Psoas muscle (tissue), 8 donors: ENCODE data around the gene C22orf39. TPM values are rescaled to one million over a fixed set of nuclear protein-coding genes. Genes with fewer than 3 reads are reported as not detected.

Experiments used
- ATAC-seq, 4 donors: fragments of 200-7000 bp; cut with Tn5 transposase; one replicate each; pipeline ENCODE4 v1.9.1; 2020; ENCODE audit warnings: moderate library complexity in 3 of 4, mild to moderate bottlenecking in 2 of 4
- DNase-seq, 2 donors: peaks; one replicate each; pipeline ENCODE4 v3.0.0-alpha.2; 2020
- H3K27ac ChIP-seq: fragments of 200-600 bp; one replicate; pipeline ENCODE4 v1.8.0; 2022
- H3K27me3 ChIP-seq, 3 donors: fragments of 200-600 bp in 1 of 3; one replicate each; pipeline versions ENCODE4 v1.6.1 to v1.8.0; 2013 to 2022; ENCODE audit warnings: low read length in 2 of 3, mild to moderate bottlenecking in 2 of 3, moderate library complexity in 1 of 3; ENCODE audit not compliant: insufficient read depth in 3 of 3
- H3K36me3 ChIP-seq, 2 donors: fragments of 200-600 bp in 1 of 2; one replicate each; pipeline versions ENCODE4 v1.6.1 to v1.8.0; 2013 to 2022; ENCODE audit warnings: low read depth in 1 of 2, mild to moderate bottlenecking in 1 of 2, moderate library complexity in 1 of 2; ENCODE audit not compliant: insufficient read depth in 1 of 2
- H3K4me1 ChIP-seq: fragments of 200-600 bp; one replicate; pipeline ENCODE4 v1.8.0; 2022
- H3K4me3 ChIP-seq: fragments of 200-600 bp; one replicate; pipeline ENCODE4 v1.8.0; 2022; ENCODE audit warnings: mild to moderate bottlenecking
- H3K9me3 ChIP-seq: fragments of 200-600 bp; one replicate; pipeline ENCODE4 v1.8.0; 2022
- CTCF ChIP-seq: fragments of 200-600 bp; IDR thresholded peaks from one replicate; pipeline ENCODE4 v1.8.0; 2022; ENCODE audit warnings: antibody characterized with exemption
- WGBS, 3 donors: extraction: QIAGEN DNeasy Blood & Tissue Kit; methylation state at CpG; one replicate each; pipeline versions ENCODE4 v1.1.6 to v1.1.7; 2013; 5-methylcytosine and 5-hydroxymethylcytosine counted together
- intact Hi-C, 2 donors: fragments of 100-400 bp; cut with DNase I; formaldehyde crosslinking; loops; one replicate each; pipeline versions ENCODE4 v1.11.0 to v1.14.2; 2022
- polyA plus RNA-seq, 3 donors: library from polyadenylated mRNA; stranded (reverse); fragments of 200-250 nt; gene quantifications; one replicate each; pipeline ENCODE4 v1.2.3, GENCODE V29; 2013
- total RNA-seq, 4 donors: library from RNA; stranded (reverse); fragmentation: NEBNext Ultra II Directional in 2 of 4; extraction: Animal tissue kit (Norgen Biotek cat#: 25700) in 2 of 4; gene quantifications; one replicate each; pipeline versions ENCODE4 v1.2.1 to v1.2.4, GENCODE V29; 2021 to 2023
- donor health status: healthy with polysubstance abuse.
- donor health status: DM: no; HTN: no; CAD: no; lungs with moderate emphysema.
- donor health status: Bipolar disorder and iron deficiency.
- donor health status: healthy.
- donor health status: DM: yes; HTN: yes; CAD: no.
- donor health status: DM: no; HTN: no; CAD: no.
- donor health status: DM: no; HTN: no; CAD: no.
- donor health status: DM: yes; HTN: yes; CAD: no.

C22orf39 gene
- total and polyA plus RNA-seq, 7 donors, result 60.9 to 104 (median 88.7) TPM

GRCh38 chr22:19393704-19394103, 53.8 kb downstream of the C22orf39 start:
- WGBS, 3 donors, result 82 to 94% (median 94%) methylated on average over 5 of the region's 5 CpGs
- ATAC-seq (no peak), DNase-seq (no peak)
- Histone ChIP-seq H3K36me3 (peaks cover 0 to 88% of the 10 kb centered on the region in 2 donors), H3K27ac (no peak overlapping the region), H3K27me3 (no peaks in the 10 kb centered on the region), H3K9me3 (no peaks in the 10 kb centered on the region), H3K4me3 (no peak overlapping the region), H3K4me1 (peaks cover 6% of the 10 kb centered on the region)
- no peak for TF ChIP-seq CTCF
- intact Hi-C loops, result no loop called here

Other genes with a start within 250 kb of the C22orf39 start
- gene CLTCL1, start 156.0 kb downstream of the C22orf39 start, total RNA-seq, result 100 to 1,000 TPM in 3 of 4 donors, 10 to 100 TPM in 1; 92.6 to 253 (median 126) TPM
- gene CLTCL1, start 156.0 kb downstream of the C22orf39 start, polyA plus RNA-seq, result 10 to 100 TPM; 16.8 to 85.9 (median 78.5) TPM
- 10 to 100 TPM; 12.3 to 32.7 (median 18.8) TPM for gene HIRA, start 16.0 kb downstream of the C22orf39 start, total RNA-seq
- gene HIRA, start 16.0 kb downstream of the C22orf39 start, polyA plus RNA-seq, result 10 to 100 TPM; 13.3 to 18.9 (median 14.4) TPM
- 10 to 100 TPM; 53.7 to 70.5 (median 58.2) TPM for gene MRPL40, start 15.2 kb downstream of the C22orf39 start, total RNA-seq
- gene MRPL40, start 15.2 kb downstream of the C22orf39 start, polyA plus RNA-seq, result 10 to 100 TPM; 45.8 to 78.6 (median 62.3) TPM
- gene UFD1, start 31.5 kb upstream of the C22orf39 start, total RNA-seq, result 10 to 100 TPM; 44.3 to 97.4 (median 58.4) TPM
- 100 to 1,000 TPM in 2 of 3 donors, 10 to 100 TPM in 1; 79.6 to 226 (median 124) TPM for gene UFD1, start 31.5 kb upstream of the C22orf39 start, polyA plus RNA-seq
- under 1 TPM in 2 of 4 donors, not detected in 2; 0.50 to 0.71 TPM for gene CDC45, start 32.2 kb upstream of the C22orf39 start, total RNA-seq
- under 1 TPM; 0.30 to 0.77 (median 0.73) TPM for gene CDC45, start 32.2 kb upstream of the C22orf39 start, polyA plus RNA-seq
- 10 to 100 TPM; 23.0 to 57.2 (median 35.5) TPM for gene CLDN5, start 76.7 kb upstream of the C22orf39 start, total RNA-seq
- 100 to 1,000 TPM in 2 of 3 donors, 10 to 100 TPM in 1; 25.4 to 138 (median 103) TPM for gene CLDN5, start 76.7 kb upstream of the C22orf39 start, polyA plus RNA-seq